Activated naive CD8-positive, alpha-beta T cell treated with anti-CD3 and anti-CD28 coated beads, Interleukin-2, amount 10 ng/mL, durations not matched to agents 7 days and 5 days (primary cell): ENCODE data around the gene LEMD3. TPM values are rescaled to one million over a fixed set of nuclear protein-coding genes. Genes with fewer than 3 reads are reported as not detected.

Source experiments
- ATAC-seq: fragments of 150-1000 bp; cut with Tn5 transposase; one replicate; pipeline ENCODE4 v1.10.0; 2021; ENCODE audit warnings: low read depth, moderate library complexity
- POLR2A ChIA-PET: fragments of 350-600 bp; sonication (Branson Sonifier 250); formaldehyde crosslinking; loops from one replicate; lab custom pipeline; 2021; ENCODE audit warnings: antibody characterized with exemption; lab: Charles Lee
- DNase-seq: peaks from one replicate; pipeline ENCODE4 v3.0.0; 2021
- H3K27ac Mint-ChIP-seq: one replicate; pipeline ENCODE4 v1.8.0; 2022; ENCODE audit warnings: mild to moderate bottlenecking, mixed read lengths
- H3K27me3 Mint-ChIP-seq: one replicate; pipeline ENCODE4 v1.8.0; 2022; ENCODE audit warnings: mild to moderate bottlenecking, moderate library complexity, mixed read lengths
- H3K36me3 Mint-ChIP-seq: one replicate; pipeline ENCODE4 v1.8.0; 2021; ENCODE audit warnings: mild to moderate bottlenecking, mixed read lengths
- H3K4me1 Mint-ChIP-seq: one replicate; pipeline ENCODE4 v1.8.0; 2021; ENCODE audit warnings: mixed read lengths
- H3K4me3 Mint-ChIP-seq: one replicate; pipeline ENCODE4 v1.8.0; 2022; ENCODE audit warnings: mild to moderate bottlenecking, moderate library complexity, mixed read lengths
- H3K9me3 Mint-ChIP-seq: one replicate; pipeline ENCODE4 v1.8.0; 2021; ENCODE audit warnings: mixed read lengths
- total RNA-seq, 2 experiments: library from RNA; stranded (reverse); gene quantifications; one replicate each; pipeline ENCODE4 v1.2.3, GENCODE V29; 2021

LEMD3 gene
- total RNA-seq, 2 experiments from 2014 or later, result 46.0 to 49.6 TPM

- Mint-ChIP-seq H3K27me3 (peaks cover 2% of the 10 kb centered on the region), H3K4me3 (no peak overlapping the region), H3K4me1 (peaks cover 2% of the 10 kb centered on the region), H3K36me3 (peaks cover 31% of the 10 kb centered on the region), H3K9me3 (no peaks in the 10 kb centered on the region), H3K27ac (no peak overlapping the region)
- POLR2A ChIA-PET, result no interaction called here
- DNase-seq (no peak), ATAC-seq (no peak)
Observed at GRCh38 chr12:65248656-65249633, 79.6 kb downstream of the LEMD3 start.

GRCh38 chr12:65252515-65252914 is 83.1 kb downstream of the LEMD3 start:
- Mint-ChIP-seq H3K27ac (no peak overlapping the region), H3K9me3 (no peaks in the 10 kb centered on the region), H3K36me3 (peaks cover 22% of the 10 kb centered on the region), H3K27me3 (peaks cover 2% of the 10 kb centered on the region), H3K4me1 (peaks cover 2% of the 10 kb centered on the region), H3K4me3 (no peak overlapping the region)
- POLR2A ChIA-PET, result no interaction called here
- ATAC-seq (no peak), DNase-seq (no peak)

GRCh38 chr12:65257986-65258385 is 88.6 kb downstream of the LEMD3 start:
- no peaks in the 10 kb centered on the region for H3K9me3 Mint-ChIP-seq
- no peak overlapping the region for H3K4me3 Mint-ChIP-seq
- no peaks in the 10 kb centered on the region for H3K4me1 Mint-ChIP-seq
- ATAC-seq (no peak), DNase-seq (no peak)
- H3K36me3 Mint-ChIP-seq, result no peaks in the 10 kb centered on the region
- no peak overlapping the region for H3K27ac Mint-ChIP-seq
- POLR2A ChIA-PET, result no interaction called here
- peaks cover 7% of the 10 kb centered on the region for H3K27me3 Mint-ChIP-seq

- ATAC-seq (no peak), DNase-seq (no peak)
- Mint-ChIP-seq H3K36me3 (no peaks in the 10 kb centered on the region), H3K9me3 (no peaks in the 10 kb centered on the region), H3K27ac (no peak overlapping the region), H3K4me3 (no peak overlapping the region), H3K27me3 (peaks cover 7% of the 10 kb centered on the region), H3K4me1 (no peaks in the 10 kb centered on the region)
- POLR2A ChIA-PET, result no interaction called here
Observed at GRCh38 chr12:65259501-65259900, 90.1 kb downstream of the LEMD3 start.

GRCh38 chr12:65263777-65264176 is 94.4 kb downstream of the LEMD3 start:
- no peaks in the 10 kb centered on the region for H3K36me3 Mint-ChIP-seq
- H3K9me3 Mint-ChIP-seq, result no peaks in the 10 kb centered on the region
- ATAC-seq, result no peak
- H3K4me3 Mint-ChIP-seq, result no peak overlapping the region
- POLR2A ChIA-PET, result no interaction called here
- H3K27ac Mint-ChIP-seq, result no peak overlapping the region
- DNase-seq, result no peak
- peaks cover 12% of the 10 kb centered on the region for H3K27me3 Mint-ChIP-seq
- no peaks in the 10 kb centered on the region for H3K4me1 Mint-ChIP-seq

DNA sequence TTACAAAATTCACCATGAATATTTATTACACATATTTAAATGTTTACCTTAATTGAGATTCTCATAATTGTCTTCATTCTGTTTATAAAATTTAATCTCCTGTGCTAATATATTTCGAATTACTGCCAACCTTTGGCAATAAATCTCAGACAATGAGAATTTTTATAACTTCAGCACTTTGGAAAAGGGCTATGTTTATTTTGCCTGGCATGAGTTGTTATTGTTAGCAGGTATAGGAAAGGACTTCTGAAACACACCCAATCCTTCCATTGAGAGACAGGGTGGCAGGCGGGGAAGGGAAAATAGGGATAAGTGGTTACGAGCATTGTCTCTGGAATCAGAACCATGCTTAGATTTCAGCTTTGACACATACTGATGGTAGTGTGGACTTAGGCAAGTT is 97.0 kb downstream of the LEMD3 start:
- POLR2A ChIA-PET, result no interaction called here
- no peaks in the 10 kb centered on the region for H3K4me1 Mint-ChIP-seq
- ATAC-seq, result no peak

DNA sequence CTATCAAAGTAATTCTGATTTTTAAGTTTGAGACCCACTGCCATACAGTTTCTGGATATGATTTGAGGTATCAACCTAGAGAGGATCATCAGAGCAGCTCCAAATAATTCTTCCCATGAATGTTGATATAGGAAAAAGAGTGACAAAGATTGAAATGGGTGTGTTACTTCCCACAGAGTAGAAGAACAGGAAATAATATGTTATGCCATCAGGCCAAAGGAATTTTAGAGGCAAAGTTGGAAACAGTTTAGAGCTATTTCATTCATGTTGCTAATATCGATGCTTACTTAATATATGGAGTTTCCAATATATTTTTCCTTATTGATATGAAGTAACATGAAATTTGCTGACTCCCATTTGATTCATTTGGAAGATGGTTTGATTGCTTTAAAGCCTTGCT is 100.2 kb downstream of the LEMD3 start:
- POLR2A ChIA-PET, result no interaction called here
- Mint-ChIP-seq H3K4me3 (no peak overlapping the region), H3K27ac (no peak overlapping the region), H3K9me3 (no peaks in the 10 kb centered on the region), H3K36me3 (no peaks in the 10 kb centered on the region), H3K4me1 (no peaks in the 10 kb centered on the region), H3K27me3 (peaks cover 22% of the 10 kb centered on the region)
- DNase-seq (no peak), ATAC-seq (no peak)

More for the DNA sequence above, 97.0 kb downstream of the LEMD3 start:
- Mint-ChIP-seq H3K36me3 (no peaks in the 10 kb centered on the region), H3K9me3 (no peaks in the 10 kb centered on the region), H3K27ac (no peak overlapping the region), H3K27me3 (peaks cover 14% of the 10 kb centered on the region), H3K4me3 (no peak overlapping the region)
- no peak for DNase-seq

DNA sequence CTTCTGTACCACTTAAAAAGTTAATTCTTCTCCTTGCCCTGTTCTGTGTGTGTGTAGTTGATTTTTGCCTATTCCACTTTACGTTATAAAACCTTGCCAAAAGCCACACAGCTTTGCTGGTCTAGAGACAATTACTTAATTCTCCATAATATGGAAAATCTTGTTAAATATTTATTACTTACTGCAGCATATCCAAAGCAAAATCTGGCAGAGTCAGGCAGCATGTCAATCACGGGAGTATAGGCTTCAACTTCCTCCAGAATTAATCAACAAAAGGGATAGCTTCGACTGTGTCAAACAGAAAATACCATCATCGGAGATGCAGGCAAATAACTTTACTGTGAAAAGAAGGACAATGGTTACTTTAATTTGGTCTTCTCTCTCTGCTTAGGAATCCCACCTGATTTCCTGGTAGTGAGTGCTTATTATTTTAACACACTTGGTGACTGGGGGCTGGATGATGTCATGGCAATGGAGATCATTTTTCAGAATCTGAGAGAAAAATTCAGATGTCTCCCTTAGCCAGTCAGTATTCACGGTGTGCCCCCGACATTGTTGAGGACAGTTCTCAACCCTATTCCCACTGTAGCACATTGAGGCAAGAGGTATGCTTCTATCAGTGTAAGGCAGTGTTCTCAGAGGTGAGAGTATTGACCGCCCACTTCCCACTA is 105.4 kb downstream of the LEMD3 start:
- Mint-ChIP-seq H3K4me3 (no peak overlapping the region), H3K36me3 (no peaks in the 10 kb centered on the region), H3K27me3 (peaks cover 46% of the 10 kb centered on the region), H3K27ac (no peak overlapping the region), H3K9me3 (no peaks in the 10 kb centered on the region), H3K4me1 (peaks cover 1% of the 10 kb centered on the region)
- POLR2A ChIA-PET, result no interaction called here
- ATAC-seq (no peak), DNase-seq (no peak)

DNA sequence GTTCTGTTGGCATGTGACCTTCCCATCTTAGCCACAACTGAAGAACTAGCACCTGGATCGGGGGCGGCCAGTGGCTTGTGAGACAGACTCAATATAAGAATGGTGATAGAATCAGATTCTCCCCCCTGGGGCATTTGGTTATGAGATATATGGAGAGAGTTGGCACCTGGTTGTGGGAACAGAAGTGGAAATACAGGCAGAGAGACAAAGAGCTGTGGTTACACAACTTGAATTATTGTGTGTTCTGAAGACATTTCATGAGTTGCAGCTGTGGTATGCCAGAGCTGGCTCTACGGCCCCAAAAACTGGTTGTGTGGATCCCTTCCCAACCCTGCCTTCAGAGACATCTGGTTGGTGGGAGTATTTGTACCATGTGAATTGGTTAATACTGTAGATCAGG is 106.2 kb downstream of the LEMD3 start:
- Mint-ChIP-seq H3K27ac (peak overlapping the region; percentile 4), H3K27me3 (peaks cover 55% of the 10 kb centered on the region), H3K4me1 (peaks cover 1% of the 10 kb centered on the region), H3K4me3 (no peak overlapping the region), H3K9me3 (no peaks in the 10 kb centered on the region), H3K36me3 (no peaks in the 10 kb centered on the region)
- ATAC-seq (no peak), DNase-seq (no peak)
- POLR2A ChIA-PET, result no interaction called here

GRCh38 chr12:65276916-65277530 is 107.6 kb downstream of the LEMD3 start:
- ATAC-seq (no peak), DNase-seq (no peak)
- H3K36me3 Mint-ChIP-seq, result no peaks in the 10 kb centered on the region
- POLR2A ChIA-PET, result no interaction called here
- H3K4me1 Mint-ChIP-seq, result peaks cover 1% of the 10 kb centered on the region
- H3K9me3 Mint-ChIP-seq, result no peaks in the 10 kb centered on the region
- H3K4me3 Mint-ChIP-seq, result no peak overlapping the region
- H3K27me3 Mint-ChIP-seq, result peaks cover 62% of the 10 kb centered on the region
- no peak overlapping the region for H3K27ac Mint-ChIP-seq

- no peaks in the 10 kb centered on the region for H3K9me3 Mint-ChIP-seq
- ATAC-seq, result no peak
- H3K27me3 Mint-ChIP-seq, result peaks cover 68% of the 10 kb centered on the region
Observed at GRCh38 chr12:65277994-65278575, 108.7 kb downstream of the LEMD3 start.

GRCh38 chr12:65278576-65279368 is 109.4 kb downstream of the LEMD3 start, which contains the start of gene MSRB3:
TSS of gene MSRB3 (plus strand) at chr12:65278683. CDS start at chr12:65308580, 29,897 bp downstream.
- peaks cover 1% of the 10 kb centered on the region for H3K4me1 Mint-ChIP-seq
- no peaks in the 10 kb centered on the region for H3K9me3 Mint-ChIP-seq
- POLR2A ChIA-PET, result no interaction called here
- H3K4me3 Mint-ChIP-seq, result peak within 1 kb of the TSS; percentile 69
- H3K36me3 Mint-ChIP-seq, result no peaks in the 10 kb centered on the region
- H3K27ac Mint-ChIP-seq, result no peak within 1 kb of the TSS
- peak; percentile 46 for DNase-seq
- H3K27me3 Mint-ChIP-seq, result peaks cover 66% of the 10 kb centered on the region
- ATAC-seq, result peak; percentile 73

More at GRCh38 chr12:65277994-65278575, 108.7 kb downstream of the LEMD3 start:
- Mint-ChIP-seq H3K36me3 (no peaks in the 10 kb centered on the region), H3K4me3 (peak overlapping the region; percentile 29), H3K27ac (no peak overlapping the region), H3K4me1 (peaks cover 1% of the 10 kb centered on the region)
- peak; percentile 27 for DNase-seq
- POLR2A ChIA-PET, result no interaction called here
